ENCODE measurements around the gene GNG7.
A peak's percentile ranks its signal among the peaks of the same experiment; 100 is the strongest.
"Not testable (repeated sequence)": the region's sequence is repeated elsewhere in the genome, so short reads cannot be mapped to it uniquely, and the experiment has no call there.

The GNG7 gene

GRCh38 chr19:2628597-2628996 is 73.9 kb downstream of the GNG7 start:
- H3K27ac ChIP-seq: peak overlapping the region; percentile 93
- no peak for DNase-seq (ENCODE audit: low read depth, low spot score)

GRCh38 chr19:2627855-2628254 is 74.6 kb downstream of the GNG7 start:
- H3K27ac ChIP-seq: peak overlapping the region; percentile 93
- peak; percentile 62 for DNase-seq (ENCODE audit: low read depth, low spot score)

- peak; percentile 97 for DNase-seq (ENCODE audit: low read depth, low spot score)
- peak overlapping the region; percentile 93 for H3K27ac ChIP-seq
Observed at GRCh38 chr19:2627319-2627829, 75.1 kb downstream of the GNG7 start.

GRCh38 chr19:2625434-2625833 is 77.1 kb downstream of the GNG7 start:
- no peak overlapping the region for H3K27ac ChIP-seq
- no peak for DNase-seq (ENCODE audit: low read depth, low spot score)

GRCh38 chr19:2624537-2625091 is 77.9 kb downstream of the GNG7 start:
- no peak overlapping the region for H3K27ac ChIP-seq
- DNase-seq (ENCODE audit: low read depth, low spot score): no peak

GRCh38 chr19:2623798-2624197 is 78.7 kb downstream of the GNG7 start:
- DNase-seq (ENCODE audit: low read depth, low spot score): no peak
- no peak overlapping the region for H3K27ac ChIP-seq

GRCh38 chr19:2622371-2622961 is 80.0 kb downstream of the GNG7 start:
- H3K27ac ChIP-seq; DNase-seq (ENCODE audit: low read depth, low spot score): not testable (repeated sequence)

- DNase-seq (ENCODE audit: low read depth, low spot score): no peak
- peak overlapping the region; percentile 23 for H3K27ac ChIP-seq
Observed at GRCh38 chr19:2619076-2619475, 83.4 kb downstream of the GNG7 start.

- DNase-seq (ENCODE audit: low read depth, low spot score): no peak
- peak overlapping the region; percentile 23 for H3K27ac ChIP-seq
Observed at GRCh38 chr19:2618611-2619010, 83.9 kb downstream of the GNG7 start.

GRCh38 chr19:2617393-2618165 is 84.9 kb downstream of the GNG7 start:
- no peak overlapping the region for H3K27ac ChIP-seq

GRCh38 chr19:2616741-2617392 is 85.6 kb downstream of the GNG7 start:
- no peak overlapping the region for H3K27ac ChIP-seq
- DNase-seq (ENCODE audit: low read depth, low spot score): no peak

More at GRCh38 chr19:2617393-2618165, 84.9 kb downstream of the GNG7 start:
- no peak for DNase-seq (ENCODE audit: low read depth, low spot score)

GRCh38 chr19:2615782-2616181 is 86.7 kb downstream of the GNG7 start:
- DNase-seq (ENCODE audit: low read depth, low spot score): no peak
- H3K27ac ChIP-seq: no peak overlapping the region

GRCh38 chr19:2613507-2614295 is 88.8 kb downstream of the GNG7 start:
- DNase-seq (ENCODE audit: low read depth, low spot score): no peak
- H3K27ac ChIP-seq: no peak overlapping the region

- DNase-seq (ENCODE audit: low read depth, low spot score): no peak
Observed at GRCh38 chr19:2612619-2613249, 89.8 kb downstream of the GNG7 start.

GRCh38 chr19:2611483-2612464 is 90.7 kb downstream of the GNG7 start:
- no peak overlapping the region for H3K27ac ChIP-seq
- DNase-seq (ENCODE audit: low read depth, low spot score): no peak

More at GRCh38 chr19:2612619-2613249, 89.8 kb downstream of the GNG7 start:
- no peak overlapping the region for H3K27ac ChIP-seq

GRCh38 chr19:2610637-2611482 is 91.6 kb downstream of the GNG7 start:
- H3K27ac ChIP-seq: no peak overlapping the region
- peak; percentile 55 for DNase-seq (ENCODE audit: low read depth, low spot score)

- H3K27ac ChIP-seq: no peak overlapping the region
- DNase-seq (ENCODE audit: low read depth, low spot score): no peak
Observed at GRCh38 chr19:2609389-2610116, 92.9 kb downstream of the GNG7 start.

All from epithelial cell of prostate (primary cell).